Right lung (tissue), 5 donors: ENCODE results near the gene FBXW8. TPM values are rescaled to one million over a fixed set of nuclear protein-coding genes. Genes with fewer than 3 reads are reported as not detected.
A peak's percentile ranks its signal among the peaks of the same experiment; 100 is the strongest.

Source experiments
- DNase-seq, 2 donors: peaks; one replicate each; pipeline ENCODE4 v3.0.0-alpha.2; 2013
- polyA plus RNA-seq, 5 donors: library from polyadenylated mRNA; unstranded; fragments of 120-200 nt; gene quantifications; one replicate each; pipeline versions ENCODE4 v1.2.1 to v1.2.3, GENCODE V29; 2013; ENCODE audit warnings: inconsistent platforms in 1 of 5, low replicate concordance in 1 of 5; ENCODE audit not compliant: insufficient read length in 5 of 5, insufficient read depth in 1 of 5

The FBXW8 gene
- polyA plus RNA-seq, 5 donors = 19.4 to 27.5 (median 23.5) TPM

GRCh38 chr12:116954710-116955381 lies 44.1 kb downstream of the FBXW8 start:
- no peak for DNase-seq

- peak; percentile 15 to 31 for DNase-seq
Measured at GRCh38 chr12:116955382-116956021, 44.8 kb downstream of the FBXW8 start.

- DNase-seq = no peak
Measured at GRCh38 chr12:116958402-116959197, 47.9 kb downstream of the FBXW8 start.

- no peak for DNase-seq
Measured at GRCh38 chr12:116959198-116959460, 48.4 kb downstream of the FBXW8 start.

- no peak for DNase-seq
Measured at GRCh38 chr12:116959845-116960514, 49.2 kb downstream of the FBXW8 start.

- no peak for DNase-seq
Measured at GRCh38 chr12:116962197-116962596, 51.4 kb downstream of the FBXW8 start.

- no peak for DNase-seq
Measured at GRCh38 chr12:116962783-116963356, 52.1 kb downstream of the FBXW8 start.

- DNase-seq = no peak
Measured at GRCh38 chr12:116964054-116965050, 53.6 kb downstream of the FBXW8 start.

- no peak for DNase-seq
Measured at GRCh38 chr12:116968986-116969385, 58.2 kb downstream of the FBXW8 start.

- DNase-seq = peak in 1 of 2 donors; percentile 34
Measured at GRCh38 chr12:116969615-116970585, 59.1 kb downstream of the FBXW8 start.

GRCh38 chr12:116971222-116971621 lies 60.5 kb downstream of the FBXW8 start:
- DNase-seq = no peak

- no peak for DNase-seq
Measured at GRCh38 chr12:116975779-116976393, 65.1 kb downstream of the FBXW8 start.

GRCh38 chr12:116977465-116978380 lies 67.0 kb downstream of the FBXW8 start:
- DNase-seq = no peak

- DNase-seq = no peak
Measured at GRCh38 chr12:116978791-116979508, 68.2 kb downstream of the FBXW8 start.

- DNase-seq = no peak
Measured at GRCh38 chr12:116980083-116980482, 69.3 kb downstream of the FBXW8 start.

- peak; percentile 31 to 53 for DNase-seq
Measured at GRCh38 chr12:116982791-116983411, 72.2 kb downstream of the FBXW8 start.

- DNase-seq = no peak
Measured at GRCh38 chr12:116984098-116984497, 73.3 kb downstream of the FBXW8 start.
